Measurements from ENCODE around the gene FGD4.

Gene FGD4

DNA sequence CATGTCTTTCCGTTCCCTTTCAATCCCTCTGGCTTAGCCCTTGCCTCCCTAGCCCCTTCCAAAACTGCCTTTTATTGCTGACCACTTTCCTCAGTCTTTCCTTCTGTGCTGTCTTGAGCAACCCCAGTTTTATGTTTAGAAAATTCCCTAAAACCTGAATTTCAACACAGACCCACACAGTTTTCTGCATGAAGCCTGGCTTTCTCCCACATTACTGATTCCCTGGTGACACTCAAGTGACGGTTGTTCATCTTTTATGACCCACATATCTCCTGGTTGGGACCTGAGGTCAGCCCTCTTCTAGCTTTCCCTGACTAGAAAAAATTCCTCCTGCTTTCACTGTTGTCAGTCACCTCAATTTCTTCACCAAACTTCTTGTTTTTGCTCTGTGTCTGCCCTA, 21.0 kb downstream of the FGD4 start:
- H3K9me3 Mint-ChIP-seq = no peaks in the 10 kb centered on the region
- H3K4me3 Mint-ChIP-seq = no peak overlapping the region
- peaks cover 55% of the 10 kb centered on the region for H3K27me3 Mint-ChIP-seq
- no peaks in the 10 kb centered on the region for H3K36me3 Mint-ChIP-seq (ENCODE audit: low read depth)
- H3K27ac Mint-ChIP-seq = no peak overlapping the region
- peaks cover 34% of the 10 kb centered on the region for H3K4me1 Mint-ChIP-seq (ENCODE audit: low read depth)
- intact Hi-C loops (cut with micrococcal nuclease) = no loop called here

GRCh38 chr12:32423559-32423958, 24.2 kb downstream of the FGD4 start:
- peaks cover 17% of the 10 kb centered on the region for H3K36me3 Mint-ChIP-seq (ENCODE audit: low read depth)
- H3K9me3 Mint-ChIP-seq = peaks cover 29% of the 10 kb centered on the region
- H3K27me3 Mint-ChIP-seq = peaks cover 72% of the 10 kb centered on the region
- no peak overlapping the region for H3K27ac Mint-ChIP-seq
- peaks cover 34% of the 10 kb centered on the region for H3K4me1 Mint-ChIP-seq (ENCODE audit: low read depth)
- intact Hi-C loops (cut with micrococcal nuclease) = no loop called here
- no peak overlapping the region for H3K4me3 Mint-ChIP-seq

- H3K4me1 Mint-ChIP-seq (ENCODE audit: low read depth) = no peaks in the 10 kb centered on the region
- H3K9me3 Mint-ChIP-seq = peaks cover 34% of the 10 kb centered on the region
- no peak overlapping the region for H3K27ac Mint-ChIP-seq
- H3K27me3 Mint-ChIP-seq = peaks cover 38% of the 10 kb centered on the region
- peaks cover 17% of the 10 kb centered on the region for H3K36me3 Mint-ChIP-seq (ENCODE audit: low read depth)
- intact Hi-C loops (cut with micrococcal nuclease) = loop anchor here (10.0 kb wide), 1 partner anchor 56 kb away; no protein-coding TSS in a partner anchor
- no peak overlapping the region for H3K4me3 Mint-ChIP-seq
Observed at GRCh38 chr12:32431025-32431424, 31.7 kb downstream of the FGD4 start.

DNA sequence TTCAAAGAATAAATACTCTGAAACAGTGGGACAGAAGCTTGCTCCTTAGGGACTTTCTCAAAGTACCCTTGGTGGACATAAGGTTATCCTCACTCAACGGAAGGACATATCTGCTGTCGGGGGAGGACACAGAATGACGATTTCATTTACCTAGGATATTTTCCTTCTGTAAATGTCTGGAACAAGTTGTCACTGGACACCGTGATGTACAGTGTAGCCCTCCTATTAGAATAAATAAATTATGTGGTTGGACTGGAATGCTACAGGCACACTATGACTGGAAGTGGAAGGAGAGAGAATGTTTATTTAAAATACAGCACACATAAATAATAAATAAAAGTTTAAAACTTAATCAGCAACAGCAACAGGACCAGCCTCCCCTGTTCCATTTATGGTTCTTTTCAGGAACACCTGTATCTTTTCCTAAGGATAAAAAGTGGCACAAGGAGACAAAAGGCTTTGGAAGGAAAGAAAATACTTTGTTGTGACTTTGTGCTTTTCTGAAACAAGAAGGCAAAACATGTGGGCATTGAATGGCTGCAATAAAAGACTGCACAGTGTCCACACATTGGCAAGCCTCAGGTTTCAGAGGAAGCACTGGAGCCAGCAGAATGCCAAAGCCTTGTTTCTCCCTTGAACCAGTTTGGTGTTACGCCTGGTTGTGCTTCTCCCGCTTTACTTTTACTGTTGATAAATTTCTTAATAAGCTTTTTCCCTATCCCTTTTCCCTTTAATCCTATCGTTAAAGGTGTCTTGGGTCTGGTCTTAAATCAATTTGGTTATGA, 36.8 kb downstream of the FGD4 start:
- intact Hi-C loops (cut with micrococcal nuclease) = loop anchor here (10.0 kb wide), 1 partner anchor 61 kb away; no protein-coding TSS in a partner anchor
- Mint-ChIP-seq H3K4me1 (ENCODE audit: low read depth) (no peaks in the 10 kb centered on the region), H3K9me3 (no peaks in the 10 kb centered on the region), H3K36me3 (ENCODE audit: low read depth) (no peaks in the 10 kb centered on the region), H3K27me3 (no peaks in the 10 kb centered on the region), H3K4me3 (no peak overlapping the region), H3K27ac (no peak overlapping the region)

- intact Hi-C loops (cut with micrococcal nuclease) = loop anchor here (10.0 kb wide), 1 partner anchor 62 kb away; no protein-coding TSS in a partner anchor
- Mint-ChIP-seq H3K27ac (no peak overlapping the region), H3K36me3 (ENCODE audit: low read depth) (no peaks in the 10 kb centered on the region), H3K4me1 (ENCODE audit: low read depth) (no peaks in the 10 kb centered on the region), H3K9me3 (no peaks in the 10 kb centered on the region), H3K27me3 (no peaks in the 10 kb centered on the region), H3K4me3 (no peak overlapping the region)
Observed at GRCh38 chr12:32437095-32437515, 37.7 kb downstream of the FGD4 start.

GRCh38 chr12:32440120-32440865, 40.9 kb downstream of the FGD4 start:
- intact Hi-C loops (cut with micrococcal nuclease) = no loop called here
- no peaks in the 10 kb centered on the region for H3K27me3 Mint-ChIP-seq
- no peaks in the 10 kb centered on the region for H3K4me1 Mint-ChIP-seq (ENCODE audit: low read depth)
- H3K27ac Mint-ChIP-seq = no peak overlapping the region
- no peaks in the 10 kb centered on the region for H3K9me3 Mint-ChIP-seq
- H3K4me3 Mint-ChIP-seq = no peak overlapping the region
- no peaks in the 10 kb centered on the region for H3K36me3 Mint-ChIP-seq (ENCODE audit: low read depth)

DNA sequence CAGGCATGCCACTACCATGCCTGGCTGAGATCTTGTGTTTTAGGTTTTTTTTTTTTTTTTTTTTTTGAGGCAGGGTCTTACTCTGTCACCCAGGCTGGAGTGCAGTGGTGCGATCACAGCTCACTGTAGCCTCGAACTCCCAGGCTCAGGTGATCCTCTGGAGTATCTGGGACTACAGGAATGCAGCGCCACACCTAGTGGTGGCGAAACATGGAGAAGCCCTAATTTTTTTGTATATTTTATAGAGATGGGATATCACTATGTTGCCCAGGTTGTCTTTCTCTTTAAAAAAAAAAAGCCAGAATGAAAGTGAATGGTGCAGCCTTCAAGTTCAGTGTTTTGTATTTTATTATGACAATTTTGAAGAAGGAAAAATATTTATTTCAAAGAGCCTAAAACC, 44.1 kb downstream of the FGD4 start:
- intact Hi-C loops (cut with micrococcal nuclease) = no loop called here
- Mint-ChIP-seq H3K4me1 (ENCODE audit: low read depth) (peaks cover 7% of the 10 kb centered on the region), H3K36me3 (ENCODE audit: low read depth) (no peaks in the 10 kb centered on the region), H3K4me3 (no peak overlapping the region), H3K27ac (no peak overlapping the region), H3K9me3 (no peaks in the 10 kb centered on the region), H3K27me3 (peaks cover 2% of the 10 kb centered on the region)

GRCh38 chr12:32444895-32445294, 45.5 kb downstream of the FGD4 start:
- intact Hi-C loops (cut with micrococcal nuclease) = no loop called here

GRCh38 chr12:32445356-32445755, 46.0 kb downstream of the FGD4 start:
- Mint-ChIP-seq H3K36me3 (ENCODE audit: low read depth) (no peaks in the 10 kb centered on the region), H3K27ac (no peak overlapping the region), H3K4me1 (ENCODE audit: low read depth) (peaks cover 11% of the 10 kb centered on the region), H3K4me3 (no peak overlapping the region), H3K9me3 (no peaks in the 10 kb centered on the region), H3K27me3 (peaks cover 2% of the 10 kb centered on the region)
- intact Hi-C loops (cut with micrococcal nuclease) = no loop called here

More at GRCh38 chr12:32444895-32445294, 45.5 kb downstream of the FGD4 start:
- peaks cover 11% of the 10 kb centered on the region for H3K4me1 Mint-ChIP-seq (ENCODE audit: low read depth)
- no peaks in the 10 kb centered on the region for H3K36me3 Mint-ChIP-seq (ENCODE audit: low read depth)
- H3K4me3 Mint-ChIP-seq = no peak overlapping the region
- H3K27me3 Mint-ChIP-seq = peaks cover 2% of the 10 kb centered on the region
- no peak overlapping the region for H3K27ac Mint-ChIP-seq
- no peaks in the 10 kb centered on the region for H3K9me3 Mint-ChIP-seq

DNA sequence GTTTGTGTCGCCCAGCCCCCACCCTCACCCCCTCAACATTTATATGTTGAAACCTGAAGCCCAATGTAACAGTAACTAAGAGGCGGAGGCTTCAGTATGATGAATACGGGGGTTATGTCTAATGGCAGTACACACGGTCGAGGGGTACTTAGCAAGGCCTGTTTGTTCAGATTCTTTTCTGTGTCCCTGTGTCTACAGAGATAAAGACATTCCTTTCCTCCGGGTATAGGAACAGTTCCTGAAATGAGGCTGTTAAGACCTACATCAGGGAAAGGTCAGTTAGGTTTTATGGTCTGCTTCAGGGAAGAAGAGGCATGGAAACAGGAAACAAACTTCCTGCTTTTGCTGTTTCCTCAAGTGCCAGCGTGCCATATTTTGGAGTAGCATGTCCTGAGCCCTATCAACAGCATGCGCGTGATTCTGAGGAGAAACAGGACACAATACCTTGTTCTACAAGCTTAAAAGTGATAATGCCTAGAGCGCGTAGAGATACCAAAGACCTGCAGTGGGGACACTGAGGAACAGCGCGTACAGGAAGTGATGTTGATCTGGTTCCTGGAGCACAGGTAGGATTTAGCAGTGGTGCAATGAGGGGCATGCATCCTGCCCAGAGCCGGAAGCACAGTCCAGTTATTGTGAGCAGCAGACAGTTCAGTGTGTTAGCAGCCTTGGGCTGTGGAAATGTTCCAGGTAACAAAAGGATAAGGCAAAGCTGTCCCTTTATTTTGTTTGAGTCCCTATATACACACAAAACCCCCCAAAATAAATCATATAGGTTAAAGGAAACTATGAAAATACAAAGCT, 47.2 kb downstream of the FGD4 start:
- no peak overlapping the region for H3K4me3 Mint-ChIP-seq
- no peaks in the 10 kb centered on the region for H3K36me3 Mint-ChIP-seq (ENCODE audit: low read depth)
- peaks cover 18% of the 10 kb centered on the region for H3K4me1 Mint-ChIP-seq (ENCODE audit: low read depth)
- H3K27me3 Mint-ChIP-seq = peaks cover 2% of the 10 kb centered on the region
- no peak overlapping the region for H3K27ac Mint-ChIP-seq
- H3K9me3 Mint-ChIP-seq = no peaks in the 10 kb centered on the region
- intact Hi-C loops (cut with micrococcal nuclease) = no loop called here

GRCh38 chr12:32448586-32448985, 49.2 kb downstream of the FGD4 start:
- H3K36me3 Mint-ChIP-seq (ENCODE audit: low read depth) = no peaks in the 10 kb centered on the region
- peaks cover 18% of the 10 kb centered on the region for H3K4me1 Mint-ChIP-seq (ENCODE audit: low read depth)
- no peak overlapping the region for H3K27ac Mint-ChIP-seq
- no peak overlapping the region for H3K4me3 Mint-ChIP-seq
- H3K27me3 Mint-ChIP-seq = peaks cover 2% of the 10 kb centered on the region
- no peaks in the 10 kb centered on the region for H3K9me3 Mint-ChIP-seq
- intact Hi-C loops (cut with micrococcal nuclease) = no loop called here

- Mint-ChIP-seq H3K27me3 (peaks cover 2% of the 10 kb centered on the region), H3K4me3 (no peak overlapping the region), H3K27ac (peak overlapping the region; percentile 70), H3K36me3 (ENCODE audit: low read depth) (no peaks in the 10 kb centered on the region), H3K9me3 (no peaks in the 10 kb centered on the region), H3K4me1 (ENCODE audit: low read depth) (peaks cover 18% of the 10 kb centered on the region)
- intact Hi-C loops (cut with micrococcal nuclease) = no loop called here
Observed at GRCh38 chr12:32450363-32450762, 51.0 kb downstream of the FGD4 start.

- peaks cover 18% of the 10 kb centered on the region for H3K4me1 Mint-ChIP-seq (ENCODE audit: low read depth)
Observed at GRCh38 chr12:32450768-32451167, 51.4 kb downstream of the FGD4 start.

GRCh38 chr12:32451816-32452215, 52.5 kb downstream of the FGD4 start:
- H3K36me3 Mint-ChIP-seq (ENCODE audit: low read depth) = no peaks in the 10 kb centered on the region
- H3K27ac Mint-ChIP-seq = no peak overlapping the region
- peaks cover 22% of the 10 kb centered on the region for H3K4me1 Mint-ChIP-seq (ENCODE audit: low read depth)
- no peak overlapping the region for H3K4me3 Mint-ChIP-seq
- intact Hi-C loops (cut with micrococcal nuclease) = no loop called here
- H3K27me3 Mint-ChIP-seq = peaks cover 2% of the 10 kb centered on the region
- no peaks in the 10 kb centered on the region for H3K9me3 Mint-ChIP-seq

More at GRCh38 chr12:32450768-32451167, 51.4 kb downstream of the FGD4 start:
- H3K9me3 Mint-ChIP-seq = no peaks in the 10 kb centered on the region
- peaks cover 2% of the 10 kb centered on the region for H3K27me3 Mint-ChIP-seq
- H3K36me3 Mint-ChIP-seq (ENCODE audit: low read depth) = no peaks in the 10 kb centered on the region
- intact Hi-C loops (cut with micrococcal nuclease) = no loop called here
- H3K4me3 Mint-ChIP-seq = no peak overlapping the region
- peak overlapping the region; percentile 70 for H3K27ac Mint-ChIP-seq
